ENCODE measurements around the gene IGF2R.
"Not testable (repeated sequence)": the region's sequence is repeated elsewhere in the genome, so short reads cannot be mapped to it uniquely, and the experiment has no call there.

Gene IGF2R

GRCh38 chr6:160137989-160138835 is 169.3 kb downstream of the IGF2R start:
- DNase-seq (ENCODE audit: low spot score) = peak; percentile 46

- DNase-seq (ENCODE audit: low spot score) = no peak
Observed at GRCh38 chr6:160138839-160139419, 170.0 kb downstream of the IGF2R start.

- peak; percentile 70 for DNase-seq (ENCODE audit: low spot score)
Observed at GRCh38 chr6:160139420-160139851, 170.6 kb downstream of the IGF2R start.

GRCh38 chr6:160140493-160140892 is 171.6 kb downstream of the IGF2R start:
- not testable (repeated sequence) for DNase-seq (ENCODE audit: low spot score)

DNA sequence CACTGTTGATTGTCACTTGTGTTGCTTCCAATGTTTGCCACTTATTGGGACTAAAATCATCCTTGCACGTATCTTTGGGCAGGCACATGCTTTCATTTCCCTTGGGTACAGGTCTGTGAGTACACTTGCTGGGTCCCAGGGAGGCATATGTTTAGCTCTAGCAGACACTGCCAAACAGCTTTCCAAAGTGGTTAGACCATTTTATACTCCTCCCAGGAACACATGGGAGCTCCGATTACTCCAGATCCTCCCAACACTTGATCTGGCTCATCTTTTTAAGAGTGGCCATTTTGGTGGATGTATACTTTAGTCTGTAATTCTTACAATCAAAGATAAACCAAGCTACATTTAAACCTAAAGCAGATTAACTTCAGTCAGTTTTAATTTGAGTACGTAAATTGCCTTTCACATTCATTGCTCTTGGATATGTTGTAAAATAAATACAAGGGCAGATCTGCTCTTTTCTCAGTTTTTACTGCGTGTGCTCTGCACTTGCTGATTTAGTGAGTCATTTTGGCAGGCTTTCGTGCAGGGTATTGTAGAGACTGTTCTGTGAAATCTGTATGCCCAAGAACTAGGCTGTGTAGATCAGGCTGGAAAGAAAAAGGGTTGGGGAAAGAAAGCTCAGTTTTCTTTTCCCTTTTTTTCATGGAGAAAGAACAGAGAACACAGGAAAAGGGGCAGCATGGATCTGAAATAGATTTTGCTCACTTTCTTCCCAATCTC is 172.3 kb downstream of the IGF2R start:
- DNase-seq (ENCODE audit: low spot score) = peak; percentile 42

DNA sequence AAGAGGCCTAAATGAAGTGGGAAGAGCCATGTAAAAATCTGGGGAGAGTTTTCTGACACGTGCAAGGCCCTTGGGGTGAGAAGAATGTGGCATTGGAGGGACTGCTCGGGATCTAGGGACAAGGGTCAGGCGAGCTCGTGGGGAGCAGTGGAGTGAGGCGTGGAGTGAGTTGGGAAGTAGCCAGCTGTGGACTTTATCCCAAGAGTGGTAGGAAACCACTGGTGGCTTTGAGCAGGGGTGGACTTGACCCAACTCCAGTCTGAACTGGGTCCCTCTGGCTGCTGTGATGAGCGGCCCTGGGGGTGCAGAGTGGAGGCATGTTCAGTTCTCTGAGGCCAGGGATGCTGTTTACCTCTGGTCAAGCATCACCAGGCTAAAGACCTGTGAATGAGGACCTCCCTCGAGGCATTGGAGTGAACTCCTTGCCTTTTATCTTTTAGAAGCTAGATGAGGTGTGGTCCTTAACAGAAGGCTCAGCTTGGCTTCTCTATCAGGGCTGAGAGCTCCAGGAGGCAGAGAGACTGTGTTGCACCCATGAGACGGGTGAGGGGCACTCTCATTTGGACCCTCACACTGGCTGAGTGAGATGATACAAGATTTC is 173.3 kb downstream of the IGF2R start:
- no peak for DNase-seq (ENCODE audit: low spot score)

GRCh38 chr6:160146454-160147145 is 177.7 kb downstream of the IGF2R start:
- DNase-seq (ENCODE audit: low spot score) = no peak

DNA sequence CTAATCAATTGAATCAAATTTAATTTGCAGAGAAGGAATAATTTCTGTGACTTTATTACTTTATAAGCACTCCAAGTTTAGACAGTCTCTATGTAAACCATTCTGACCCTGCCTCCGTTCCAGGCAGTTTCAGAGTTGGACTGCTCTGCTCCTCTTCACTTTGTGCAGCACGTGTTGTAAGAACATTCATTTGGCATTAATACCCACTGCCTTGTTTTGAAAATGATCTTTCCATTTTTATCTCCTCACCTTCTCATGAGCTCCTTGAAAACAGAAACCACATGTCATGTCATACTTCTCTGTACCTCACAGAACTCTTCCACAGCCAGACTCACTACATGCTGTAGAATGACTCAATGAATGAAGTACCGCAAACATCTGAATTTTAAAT is 178.3 kb downstream of the IGF2R start:
- DNase-seq (ENCODE audit: low spot score) = no peak

GRCh38 chr6:160154471-160154870 is 185.6 kb downstream of the IGF2R start:
- DNase-seq (ENCODE audit: low spot score) = no peak

GRCh38 chr6:160156842-160157241 is 188.0 kb downstream of the IGF2R start:
- no peak for DNase-seq (ENCODE audit: low spot score)

DNA sequence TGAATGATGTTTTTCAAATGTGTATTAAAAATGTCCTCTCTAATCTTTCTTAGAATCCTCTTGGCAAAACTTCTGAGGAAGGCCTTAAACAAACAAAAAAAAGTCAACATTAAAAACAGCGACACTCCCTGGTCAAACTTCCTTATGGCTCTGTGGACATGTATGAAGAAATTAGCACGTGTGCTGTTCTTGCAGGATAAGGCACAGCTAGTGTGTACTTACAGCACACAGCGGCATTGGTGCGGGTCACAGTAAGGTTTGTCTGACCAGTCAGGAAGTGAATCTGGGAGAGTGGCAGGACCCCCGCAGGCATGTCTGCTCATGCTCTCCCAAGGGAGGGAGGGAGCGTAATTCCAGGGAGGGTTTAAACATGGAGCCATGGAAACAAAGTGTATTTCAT is 191.6 kb downstream of the IGF2R start:
- DNase-seq (ENCODE audit: low spot score) = no peak
